Neutrophil (primary cell): ENCODE measurements around the gene ESYT3.

Experiments used
- H3K27ac ChIP-seq: fragments of 200-600 bp; sonication (generic); 2 replicates; pipeline ENCODE4 v1.5.1; 2016; ENCODE audit warnings: mild to moderate bottlenecking, moderate library complexity
- H3K27me3 ChIP-seq: fragments of 200-600 bp; sonication (generic); 2 replicates; pipeline ENCODE4 v1.6.0; 2016; ENCODE audit warnings: mild to moderate bottlenecking
- H3K36me3 ChIP-seq: fragments of 200-600 bp; sonication (generic); 2 replicates; pipeline ENCODE4 v1.5.1; 2017
- H3K4me1 ChIP-seq, 2 experiments: fragments of 200-600 bp in 1 of 2; sonication (generic) in 1 of 2; 1 replicate in 1 of 2; 2 replicates in 1 of 2; pipeline versions ENCODE4 v1.5.1 to v1.6.1; 2013 to 2016; ENCODE audit warnings: low read depth in 1 of 2, low read length in 1 of 2, mild to moderate bottlenecking in 1 of 2, moderate library complexity in 1 of 2; ENCODE audit not compliant: control insufficient read depth in 1 of 2, insufficient read depth in 1 of 2
- H3K4me3 ChIP-seq, 2 experiments: fragments of 200-600 bp in 1 of 2; sonication (generic) in 1 of 2; 1 replicate in 1 of 2; 2 replicates in 1 of 2; pipeline ENCODE4 v1.5.1; 2013 to 2016; ENCODE audit warnings: low read depth in 1 of 2, low read length in 1 of 2, mild to moderate bottlenecking in 1 of 2, moderate library complexity in 1 of 2
- H3K9me3 ChIP-seq: fragments of 200-600 bp; sonication (generic); 2 replicates; pipeline ENCODE4 v1.5.1; 2016
- CTCF ChIP-seq: fragments of 200-600 bp; sonication (generic); IDR thresholded peaks from 2 replicates; pipeline ENCODE4 v1.5.1; 2016; ENCODE audit warnings: antibody characterized with exemption

ESYT3 gene

DNA sequence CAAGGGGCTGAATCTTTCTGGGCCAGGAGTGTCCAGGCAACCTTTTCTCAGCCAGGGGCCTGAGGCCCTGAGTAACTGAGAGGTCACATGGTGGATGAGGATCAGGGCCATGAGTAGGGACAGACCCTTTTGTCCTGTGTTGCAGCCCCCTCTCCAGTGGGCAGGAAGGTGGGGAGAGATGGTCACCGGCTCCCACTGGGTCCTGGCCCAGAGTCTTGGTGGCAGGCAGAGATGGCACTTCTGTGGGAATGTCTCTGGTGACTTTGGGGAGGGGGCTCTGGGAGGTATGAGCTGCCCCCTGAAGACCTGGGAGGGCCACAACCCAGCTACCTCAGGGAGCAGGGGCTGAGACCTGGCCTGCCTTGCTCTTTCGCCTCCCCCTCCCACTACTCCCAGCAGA, 6.8 kb downstream of the ESYT3 start:
- Histone ChIP-seq H3K36me3 (no peaks in the 10 kb centered on the region), H3K4me3 (no peak overlapping the region), H3K4me1 (no peaks in the 10 kb centered on the region), H3K27me3 (peaks cover 47% of the 10 kb centered on the region), H3K27ac (no peak overlapping the region), H3K9me3 (no peaks in the 10 kb centered on the region)
- TF ChIP-seq CTCF: no peak

GRCh38 chr3:138441742-138442141, 7.3 kb downstream of the ESYT3 start:
- Histone ChIP-seq H3K36me3 (no peaks in the 10 kb centered on the region), H3K4me1 (no peaks in the 10 kb centered on the region), H3K27me3 (peaks cover 42% of the 10 kb centered on the region), H3K9me3 (no peaks in the 10 kb centered on the region), H3K4me3 (no peak overlapping the region), H3K27ac (no peak overlapping the region)
- no peak for TF ChIP-seq CTCF

DNA sequence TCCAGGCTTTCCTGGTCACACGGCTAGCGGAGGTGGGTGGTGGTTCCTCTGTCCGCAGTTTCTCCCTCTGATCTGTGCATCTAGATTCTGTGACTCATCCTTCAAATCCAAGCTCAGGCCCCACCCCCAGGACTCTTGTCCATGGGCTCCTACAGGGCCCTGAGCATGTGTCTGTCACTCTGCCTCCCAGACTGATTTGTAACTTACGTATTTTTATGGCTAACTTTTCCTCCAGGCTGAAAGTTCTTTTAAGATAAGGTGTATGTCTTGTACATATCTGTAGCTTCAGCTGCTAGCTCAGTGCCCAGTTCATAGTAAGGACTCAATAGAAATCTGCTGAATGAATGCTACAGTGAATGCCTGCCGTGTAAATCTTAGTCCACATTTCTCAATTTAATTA, 8.0 kb downstream of the ESYT3 start:
- TF ChIP-seq CTCF: no peak
- no peaks in the 10 kb centered on the region for H3K9me3 ChIP-seq
- H3K27me3 ChIP-seq: peaks cover 35% of the 10 kb centered on the region
- H3K36me3 ChIP-seq: no peaks in the 10 kb centered on the region
- no peaks in the 10 kb centered on the region for H3K4me1 ChIP-seq
- H3K4me3 ChIP-seq: no peak overlapping the region
- no peak overlapping the region for H3K27ac ChIP-seq

GRCh38 chr3:138443091-138443490, 8.7 kb downstream of the ESYT3 start:
- no peak overlapping the region for H3K27ac ChIP-seq
- H3K9me3 ChIP-seq: no peaks in the 10 kb centered on the region
- H3K36me3 ChIP-seq: no peaks in the 10 kb centered on the region
- H3K4me3 ChIP-seq: no peak overlapping the region
- TF ChIP-seq CTCF: no peak
- no peaks in the 10 kb centered on the region for H3K4me1 ChIP-seq
- H3K27me3 ChIP-seq: peaks cover 29% of the 10 kb centered on the region

- no peak overlapping the region for H3K27ac ChIP-seq
- no peak for TF ChIP-seq CTCF
- no peaks in the 10 kb centered on the region for H3K4me1 ChIP-seq
- H3K9me3 ChIP-seq: no peaks in the 10 kb centered on the region
- peaks cover 21% of the 10 kb centered on the region for H3K27me3 ChIP-seq
- no peaks in the 10 kb centered on the region for H3K36me3 ChIP-seq
- H3K4me3 ChIP-seq: no peak overlapping the region
Measured at GRCh38 chr3:138443521-138444503, 9.4 kb downstream of the ESYT3 start.
